Activated CD8-positive, alpha-beta memory T cell treated with anti-CD3 and anti-CD28 coated beads, Interleukin-2, amount 10 ng/mL, durations not matched to agents 7 days and 5 days (primary cell): ENCODE results near the gene HOOK2. TPM values are rescaled to one million over a fixed set of nuclear protein-coding genes. Genes with fewer than 3 reads are reported as not detected.
"Not testable (repeated sequence)": the region's sequence is repeated elsewhere in the genome, so short reads cannot be mapped to it uniquely, and the experiment has no call there.

Experiments used
- ATAC-seq: fragments of 150-1000 bp; cut with Tn5 transposase; one replicate; pipeline ENCODE4 v1.10.0; 2021; ENCODE audit warnings: moderate library complexity
- CTCF ChIA-PET: fragments of 350-600 bp; sonication (Branson Sonifier 250); formaldehyde crosslinking; loops from one replicate; lab custom pipeline; 2021; ENCODE audit warnings: antibody characterized with exemption; lab: Charles Lee
- DNase-seq: peaks from one replicate; pipeline ENCODE4 v3.0.0-alpha.2; 2020
- H3K27ac Mint-ChIP-seq: one replicate; pipeline ENCODE4 v1.8.0; 2021; ENCODE audit warnings: mild to moderate bottlenecking, mixed read lengths
- H3K27me3 Mint-ChIP-seq: one replicate; pipeline ENCODE4 v1.8.0; 2021; ENCODE audit warnings: mixed read lengths
- H3K36me3 Mint-ChIP-seq: one replicate; pipeline ENCODE4 v1.8.0; 2021; ENCODE audit warnings: mild to moderate bottlenecking, mixed read lengths
- H3K4me1 Mint-ChIP-seq: one replicate; pipeline ENCODE4 v1.8.0; 2021; ENCODE audit warnings: mixed read lengths
- H3K4me3 Mint-ChIP-seq: one replicate; pipeline ENCODE4 v1.8.0; 2021; ENCODE audit warnings: mild to moderate bottlenecking, moderate library complexity, mixed read lengths
- H3K9me3 Mint-ChIP-seq: one replicate; pipeline ENCODE4 v1.8.0; 2022; ENCODE audit warnings: low read depth, mixed read lengths
- microRNA-seq: library from miRNA; unstranded; fragments of <30 nt; microRNA quantifications from one replicate; pipeline ENCODE4 v1.2.0, GENCODE V29; 2022
- total RNA-seq, 2 experiments: library from RNA; stranded (reverse); gene quantifications; one replicate each; pipeline ENCODE4 v1.2.3, GENCODE V29; 2021

Gene HOOK2
- total RNA-seq, 2 experiments from 2014 or later = 16.6 to 18.2 TPM

- DNase-seq = no peak
- peaks cover 23% of the 10 kb centered on the region for H3K4me1 Mint-ChIP-seq
- no peak for ATAC-seq
- peaks cover 30% of the 10 kb centered on the region for H3K36me3 Mint-ChIP-seq
- CTCF ChIA-PET = interaction anchor here (1.0 to 15.3 kb wide), 8 partner anchors 18 to 85 kb away, joined by 3 to 157 read pairs (median 10); partner anchors contain the start of genes FBXW9 and TRIR
- no peaks in the 10 kb centered on the region for H3K27me3 Mint-ChIP-seq
- H3K27ac Mint-ChIP-seq = no peak overlapping the region
- H3K9me3 Mint-ChIP-seq = no peaks in the 10 kb centered on the region
- no peak overlapping the region for H3K4me3 Mint-ChIP-seq
Measured at GRCh38 chr19:12715929-12716328, 59.4 kb downstream of the HOOK2 start.

- no peak for ATAC-seq
- Mint-ChIP-seq H3K4me3 (no peak overlapping the region), H3K36me3 (peaks cover 34% of the 10 kb centered on the region), H3K27me3 (no peaks in the 10 kb centered on the region), H3K4me1 (peaks cover 17% of the 10 kb centered on the region), H3K27ac (no peak overlapping the region), H3K9me3 (no peaks in the 10 kb centered on the region)
- DNase-seq = no peak
- CTCF ChIA-PET = interaction anchor here (1.2 to 15.3 kb wide), 5 partner anchors 19 to 82 kb away, joined by 3 to 157 read pairs (median 17); partner anchors contain the start of gene TRIR
Measured at GRCh38 chr19:12715102-12715501, 60.2 kb downstream of the HOOK2 start.

GRCh38 chr19:12713304-12713703, 62.0 kb downstream of the HOOK2 start:
- not testable (repeated sequence) for H3K9me3 Mint-ChIP-seq, ATAC-seq
- CTCF ChIA-PET = interaction anchor here (0.8 to 15.3 kb wide), 3 partner anchors 18 to 45 kb away, joined by 3 to 157 read pairs (median 3); no protein-coding TSS in a partner anchor

More at GRCh38 chr19:12713304-12713703, 62.0 kb downstream of the HOOK2 start:
- DNase-seq, H3K4me3 Mint-ChIP-seq, H3K27ac Mint-ChIP-seq, H3K27me3 Mint-ChIP-seq, H3K4me1 Mint-ChIP-seq: not testable (repeated sequence)
- peaks cover 31% of the 10 kb centered on the region for H3K36me3 Mint-ChIP-seq

Small RNAs within 50 kb of the gene (microRNA-seq; reads per million reads assigned to microRNA genes)
- gene MIR5684 = not detected

Other genes starting within 250 kb of the HOOK2 start
- 10 to 100 TPM in 1 of 2 experiments, 1 to 10 TPM in 1; 9.6 to 10.6 TPM for gene ZNF564, start 224.1 kb downstream of the HOOK2 start, total RNA-seq
- gene ZNF490, start 164.7 kb downstream of the HOOK2 start, total RNA-seq = 10 to 100 TPM; 14.0 to 14.7 TPM
- gene ZNF791, start 164.6 kb downstream of the HOOK2 start, total RNA-seq = 10 to 100 TPM; 30.0 to 41.5 TPM
- gene MAN2B1, start 108.8 kb downstream of the HOOK2 start, total RNA-seq = 100 to 1,000 TPM; 102 to 118 TPM
- gene WDR83, start 108.7 kb downstream of the HOOK2 start, total RNA-seq = 10 to 100 TPM; 21.4 to 22.0 TPM
- 100 to 1,000 TPM; 106 to 111 TPM for gene DHPS, start 93.7 kb downstream of the HOOK2 start, total RNA-seq
- not detected for gene GNG14, start 87.6 kb downstream of the HOOK2 start, total RNA-seq
- 1 to 10 TPM; 5.2 to 6.3 TPM for gene FBXW9, start 78.9 kb downstream of the HOOK2 start, total RNA-seq
- gene TNPO2, start 51.6 kb downstream of the HOOK2 start, total RNA-seq = 100 to 1,000 TPM; 101 to 104 TPM
- 100 to 1,000 TPM; 195 to 239 TPM for gene TRIR, start 40.9 kb downstream of the HOOK2 start, total RNA-seq
- gene GET3, start 38.1 kb downstream of the HOOK2 start, total RNA-seq = 10 to 100 TPM; 68.6 to 84.1 TPM
- gene BEST2, start 23.8 kb downstream of the HOOK2 start, total RNA-seq = not detected
- gene JUNB, start 15.9 kb upstream of the HOOK2 start, total RNA-seq = 100 to 1,000 TPM; 142 to 191 TPM
- 100 to 1,000 TPM; 168 to 218 TPM for gene PRDX2, start 26.2 kb upstream of the HOOK2 start, total RNA-seq
- 10 to 100 TPM; 27.9 to 29.8 TPM for gene THSD8, start 26.5 kb upstream of the HOOK2 start, total RNA-seq
- gene RNASEH2A, start 31.0 kb upstream of the HOOK2 start, total RNA-seq = 10 to 100 TPM; 53.4 to 58.8 TPM
- gene RTBDN, start 59.0 kb upstream of the HOOK2 start, total RNA-seq = not detected
- 1 to 10 TPM in 1 of 2 experiments, under 1 TPM in 1; 0.67 to 2.5 TPM for gene MAST1, start 63.0 kb upstream of the HOOK2 start, total RNA-seq
- gene DNASE2, start 105.9 kb upstream of the HOOK2 start, total RNA-seq = 10 to 100 TPM; 32.5 to 34.1 TPM
- gene KLF1, start 111.6 kb upstream of the HOOK2 start, total RNA-seq = under 1 TPM; 0.29 to 0.45 TPM
- gene GCDH, start 115.6 kb upstream of the HOOK2 start, total RNA-seq = 10 to 100 TPM; 38.7 to 46.1 TPM
- gene SYCE2, start 143.7 kb upstream of the HOOK2 start, total RNA-seq = 1 to 10 TPM; 2.2 to 2.5 TPM
- 100 to 1,000 TPM in 1 of 2 experiments, 10 to 100 TPM in 1; 96.6 to 131 TPM for gene FARSA, start 158.2 kb upstream of the HOOK2 start, total RNA-seq
- 100 to 1,000 TPM; 745 to 898 TPM for gene CALR, start 163.1 kb upstream of the HOOK2 start, total RNA-seq
- gene RAD23A, start 170.3 kb upstream of the HOOK2 start, total RNA-seq = 100 to 1,000 TPM; 164 to 168 TPM
- gene GADD45GIP1, start 181.7 kb upstream of the HOOK2 start, total RNA-seq = 10 to 100 TPM; 23.9 to 24.9 TPM
- under 1 TPM; 0.21 to 0.26 TPM for gene DAND5, start 194.0 kb upstream of the HOOK2 start, total RNA-seq
- gene NFIX, start 219.9 kb upstream of the HOOK2 start, total RNA-seq = under 1 TPM; 0.21 to 0.32 TPM